GM19372 (cell line): ENCODE data around the gene SPRR4.

Experiments used
- ATAC-seq: cut with Tn5 transposase; IDR thresholded peaks from one replicate; pipeline ENCODE4 v1.9.1; 2021; ENCODE audit warnings: mild to moderate bottlenecking, low read depth, moderate library complexity; ENCODE audit not compliant: unreplicated experiment

The SPRR4 gene

GRCh38 chr1:152970495-152970894 lies at the start of gene SPRR4:
TSS of gene SPRR4 (plus strand) at chr1:152970648. CDS start at chr1:152971891, 1,243 bp downstream.
- ATAC-seq = no peak

- ATAC-seq = no peak
Measured at GRCh38 chr1:152924191-152924590, 46.3 kb upstream of the SPRR4 start.

DNA sequence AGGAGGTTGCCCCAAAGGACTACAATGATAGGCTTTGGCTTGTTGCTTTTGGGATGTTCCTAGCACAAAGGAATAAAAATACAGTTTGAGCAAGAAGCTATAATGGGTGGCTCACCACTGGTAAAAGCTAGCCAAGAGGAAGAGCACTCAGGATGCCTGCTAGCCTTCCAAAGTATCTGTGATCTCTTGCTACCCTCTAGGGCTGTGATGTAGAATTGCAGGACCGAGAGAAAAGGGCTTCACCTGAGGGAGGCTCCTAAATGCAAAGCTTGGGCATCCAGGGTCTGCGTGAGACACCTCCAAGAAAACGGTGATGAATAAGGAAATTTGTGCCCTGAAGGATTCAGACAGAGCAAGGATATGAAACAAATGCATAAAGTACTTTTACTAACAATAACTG lies 44.4 kb upstream of the SPRR4 start:
- ATAC-seq = no peak

- no peak for ATAC-seq
Measured at GRCh38 chr1:152928671-152929070, 41.8 kb upstream of the SPRR4 start.

DNA sequence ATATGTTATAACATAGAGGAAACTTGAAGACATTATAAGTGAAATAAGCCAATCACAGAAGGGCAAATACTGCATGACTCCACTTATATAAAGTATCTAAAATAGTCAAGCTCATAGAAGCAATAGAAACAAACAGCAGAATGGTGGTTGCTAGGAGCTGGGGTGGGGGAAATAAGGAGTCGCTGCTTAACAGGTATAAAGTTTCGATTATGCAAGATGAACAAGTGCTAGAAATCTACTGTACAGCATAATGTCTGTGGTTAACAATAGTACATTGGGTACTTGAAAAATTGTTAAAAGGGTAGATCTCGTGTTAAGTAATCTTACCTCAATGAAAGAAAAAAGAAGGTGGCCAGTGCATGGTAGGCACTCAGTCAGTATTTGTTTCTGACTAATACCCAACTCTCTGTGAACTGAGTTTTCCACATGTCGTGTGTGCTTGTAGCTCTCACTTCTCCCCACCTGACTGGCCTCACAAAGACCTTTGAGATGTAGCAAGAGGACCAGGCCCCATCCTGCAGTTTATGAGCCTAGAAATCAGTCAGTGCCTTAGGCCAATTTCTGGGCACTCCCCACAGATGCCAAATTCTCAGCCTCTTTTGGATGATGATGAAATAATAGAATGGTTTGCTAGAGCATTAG lies 38.2 kb upstream of the SPRR4 start:
- no peak for ATAC-seq

- ATAC-seq = no peak
Measured at GRCh38 chr1:152933196-152933595, 37.3 kb upstream of the SPRR4 start.

GRCh38 chr1:152940614-152941013 lies 29.8 kb upstream of the SPRR4 start:
- ATAC-seq = no peak

DNA sequence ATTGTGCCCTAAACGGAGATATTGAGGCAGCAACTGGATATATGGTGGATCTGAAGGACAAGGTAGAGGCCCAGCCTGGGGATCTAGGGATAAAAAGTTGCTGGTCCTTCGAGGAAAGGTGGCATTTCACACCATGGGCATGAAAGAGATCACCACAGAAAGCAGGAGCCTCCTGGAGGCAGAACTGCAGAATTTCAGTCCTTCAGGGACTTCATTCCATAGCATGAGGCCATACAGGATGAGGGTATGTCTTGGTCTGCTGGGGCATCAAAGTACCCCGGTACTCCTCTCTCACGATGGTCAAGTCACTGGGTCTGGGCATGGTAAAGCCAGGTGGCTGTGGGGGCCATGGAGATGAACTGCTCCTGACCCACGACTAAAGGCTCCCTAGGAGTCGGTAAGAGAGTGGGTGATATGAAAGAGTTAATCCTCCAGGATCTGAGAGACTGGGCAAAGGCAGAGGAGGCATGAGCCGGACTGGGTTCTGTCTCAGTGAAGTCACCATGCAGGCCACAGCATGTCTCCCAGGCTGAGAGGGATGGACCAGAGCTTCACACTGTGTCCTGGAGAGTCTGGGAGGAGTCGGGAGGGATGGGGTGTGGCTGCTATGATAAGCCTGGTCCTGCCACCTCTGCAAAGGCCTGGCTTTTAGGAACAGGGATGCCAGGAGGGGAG lies 29.3 kb upstream of the SPRR4 start:
- no peak for ATAC-seq

GRCh38 chr1:152942161-152942560 lies 28.3 kb upstream of the SPRR4 start:
- no peak for ATAC-seq

GRCh38 chr1:152946248-152946647 lies 24.2 kb upstream of the SPRR4 start:
- ATAC-seq = no peak

GRCh38 chr1:152946651-152947256 lies 23.7 kb upstream of the SPRR4 start, which contains the start of gene SPRR5:
TSS of gene SPRR5 (plus strand) at chr1:152947206. CDS start at chr1:152948555, 1,349 bp downstream.
- no peak for ATAC-seq

- ATAC-seq = no peak
Measured at GRCh38 chr1:152951711-152952110, 18.7 kb upstream of the SPRR4 start.

GRCh38 chr1:152953761-152954160 lies 16.7 kb upstream of the SPRR4 start:
- no peak for ATAC-seq

DNA sequence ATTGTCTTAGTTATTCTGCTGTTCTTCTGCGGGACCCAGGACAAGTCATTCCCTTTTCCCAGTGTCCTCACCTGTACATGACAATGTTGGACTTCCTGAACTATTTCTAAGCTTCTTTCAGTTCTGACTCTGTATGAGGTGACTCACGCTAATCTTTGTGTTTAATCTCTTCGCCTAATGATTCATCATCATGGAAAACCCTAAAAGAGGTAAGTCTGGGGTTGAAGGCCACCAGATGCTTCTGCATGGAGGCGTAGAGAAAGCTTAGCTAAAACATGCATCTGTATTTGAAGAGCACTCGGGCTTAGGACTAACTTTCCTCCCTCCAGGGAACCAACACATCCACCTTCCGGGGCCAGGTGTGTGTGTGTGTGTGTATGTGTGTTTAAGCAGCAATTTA lies 16.0 kb upstream of the SPRR4 start:
- ATAC-seq = no peak

DNA sequence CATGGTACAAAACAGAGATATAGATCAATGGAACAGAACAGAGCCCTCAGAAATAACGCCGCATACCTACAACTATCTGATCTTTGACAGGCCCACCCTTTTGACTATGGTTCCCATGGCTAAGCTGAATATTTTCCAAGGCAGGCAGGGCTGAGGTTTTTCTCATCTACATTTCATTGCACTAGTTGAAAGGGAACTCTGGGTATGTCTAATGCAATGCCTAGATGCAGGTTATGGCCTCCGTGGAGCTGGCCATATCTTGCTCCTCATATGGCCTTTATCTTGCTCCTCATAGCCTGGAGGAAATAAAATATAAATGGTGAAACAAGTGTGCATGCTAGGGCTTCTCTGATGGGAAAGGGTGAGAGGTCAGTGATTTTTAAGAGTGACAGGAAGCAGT lies 12.9 kb upstream of the SPRR4 start:
- no peak for ATAC-seq

DNA sequence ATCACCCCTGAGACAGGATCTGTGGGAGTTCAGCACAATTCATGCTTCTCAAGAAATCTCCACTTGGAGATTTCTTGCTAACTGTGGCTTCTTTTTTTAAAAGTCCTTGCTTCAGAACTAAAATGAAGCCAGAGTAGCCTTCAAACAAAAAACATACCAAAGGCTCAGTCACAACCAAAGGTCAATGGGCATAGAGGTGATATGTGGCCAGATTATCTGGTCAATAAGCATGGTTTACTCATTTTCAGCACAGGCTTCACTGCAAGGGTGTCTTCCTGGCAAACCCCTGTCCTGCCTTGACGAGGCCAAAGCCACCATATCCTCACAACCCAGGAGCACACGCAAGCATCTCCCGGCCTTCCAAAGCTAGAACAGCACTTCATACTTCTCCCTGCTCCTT lies 11.2 kb upstream of the SPRR4 start:
- no peak for ATAC-seq

GRCh38 chr1:152959801-152960451 lies 10.5 kb upstream of the SPRR4 start:
- no peak for ATAC-seq

DNA sequence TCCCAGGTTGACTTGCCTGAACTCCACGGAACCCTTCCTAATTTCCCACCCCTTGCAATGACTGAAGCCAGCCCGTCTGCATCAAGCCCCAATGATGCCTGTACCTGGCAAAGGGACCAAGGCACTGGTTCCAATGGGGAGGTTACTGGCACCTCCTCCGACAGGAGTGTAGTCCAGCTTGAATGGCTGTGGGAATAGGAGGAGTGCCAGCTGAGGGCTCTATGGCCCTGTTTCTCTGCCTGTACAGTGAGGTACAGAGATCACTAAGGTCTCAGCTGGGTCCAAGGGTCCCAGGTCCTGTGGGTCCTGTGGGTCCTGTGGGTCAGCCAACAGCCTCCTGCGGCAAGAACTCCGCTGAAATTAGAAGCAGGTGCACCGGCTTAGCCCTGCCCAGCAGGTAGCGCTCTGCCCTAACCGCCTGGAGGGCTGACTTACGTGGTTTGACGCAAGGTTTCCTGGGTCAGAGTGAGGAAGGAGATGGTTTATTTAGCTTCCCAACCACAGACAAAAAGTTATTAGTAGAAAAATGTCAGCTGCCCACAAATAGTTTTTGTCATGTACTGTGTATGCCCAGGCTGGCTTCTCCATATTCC lies 9.9 kb upstream of the SPRR4 start:
- no peak for ATAC-seq

GRCh38 chr1:152961226-152961891 lies 9.1 kb upstream of the SPRR4 start:
- ATAC-seq = no peak

- no peak for ATAC-seq
Measured at GRCh38 chr1:152962876-152963415, 7.5 kb upstream of the SPRR4 start.
